ENCODE data around the gene EPHB4.
"Not testable (repeated sequence)": the region's sequence is repeated elsewhere in the genome, so short reads cannot be mapped to it uniquely, and the experiment has no call there.

Gene EPHB4

DNA sequence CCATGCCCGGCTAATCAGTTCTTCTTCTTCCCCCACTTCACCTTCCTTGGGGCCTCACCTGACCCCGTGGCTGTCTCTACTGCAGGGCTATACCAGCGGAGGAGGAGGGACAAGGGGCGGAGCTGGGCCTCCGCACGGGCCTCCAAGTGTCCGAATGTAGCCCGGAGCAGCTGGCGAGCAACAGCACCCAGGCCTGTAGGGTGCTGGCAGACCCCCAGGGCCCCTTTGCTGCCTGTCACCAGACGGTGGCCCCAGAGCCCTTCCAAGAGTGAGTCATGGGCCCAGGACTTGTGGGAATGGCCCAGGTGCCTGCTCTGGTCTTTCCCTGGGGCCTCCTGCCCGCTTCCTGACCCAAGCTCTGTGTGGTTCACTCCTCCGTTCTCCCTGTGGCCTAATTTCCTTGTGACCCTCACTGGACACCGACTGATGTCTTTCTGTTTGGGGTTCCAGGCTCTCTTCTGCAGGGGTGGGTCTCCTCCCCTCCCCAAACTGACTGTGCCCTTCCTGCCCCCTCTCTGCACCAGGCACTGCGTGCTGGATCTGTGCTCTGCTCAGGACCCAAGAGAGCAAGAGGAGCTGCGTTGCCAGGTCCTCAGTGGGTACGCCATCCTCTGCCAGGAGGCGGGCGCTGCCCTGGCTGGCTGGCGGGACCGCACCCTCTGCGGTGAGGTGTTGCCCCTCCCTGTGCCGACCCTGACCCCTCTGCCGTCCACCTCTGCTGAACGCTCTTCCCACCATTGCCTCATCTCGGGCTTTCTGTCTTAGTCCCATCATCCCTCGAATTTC, 35.2 kb downstream of the EPHB4 start:
- DNase-seq (ENCODE audit: low read depth in 2 of 2), result no peak

DNA sequence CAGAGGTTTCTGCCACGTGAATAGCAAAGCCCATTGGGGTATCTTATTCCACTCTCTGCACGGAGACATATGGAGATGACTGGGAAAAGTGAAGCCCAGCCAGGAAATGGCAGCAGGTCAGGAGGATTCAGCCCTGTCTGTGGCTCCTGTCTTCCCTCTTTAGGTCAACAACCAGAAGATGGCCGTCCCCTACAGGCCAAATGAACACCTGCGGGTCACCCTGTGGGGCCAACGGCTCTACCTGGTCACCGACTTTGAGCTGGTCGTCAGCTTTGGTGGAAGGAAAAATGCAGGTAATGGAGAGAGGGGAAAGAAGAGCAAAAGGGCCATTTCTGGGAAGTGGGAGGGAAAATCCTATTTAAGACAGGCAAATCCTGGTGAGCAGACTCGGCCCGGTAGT, 38.3 kb downstream of the EPHB4 start:
- DNase-seq (ENCODE audit: low read depth in 2 of 2), result no peak

GRCh38 chr7:100786323-100786722, 41.0 kb downstream of the EPHB4 start:
- no peak for DNase-seq (ENCODE audit: low read depth in 2 of 2)

DNA sequence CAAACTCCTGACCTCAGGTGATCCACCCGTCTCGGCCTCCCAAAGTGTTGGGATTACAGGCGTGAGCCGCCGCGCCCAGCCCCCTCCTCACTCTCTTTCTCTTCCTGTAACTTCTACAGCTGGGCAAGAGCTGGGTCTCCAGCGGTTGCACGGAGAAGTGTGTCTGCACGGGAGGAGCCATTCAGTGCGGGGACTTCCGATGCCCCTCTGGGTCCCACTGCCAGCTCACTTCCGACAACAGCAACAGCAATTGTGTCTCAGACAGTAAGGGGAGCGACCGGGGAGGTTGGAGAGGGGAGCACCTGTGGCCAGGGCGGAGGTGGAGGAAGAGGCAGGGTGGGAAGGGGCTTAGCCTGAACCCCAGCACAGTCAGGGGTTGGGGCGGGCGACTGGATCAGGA, 41.4 kb downstream of the EPHB4 start:
- no peak for DNase-seq (ENCODE audit: low read depth in 2 of 2)

DNA sequence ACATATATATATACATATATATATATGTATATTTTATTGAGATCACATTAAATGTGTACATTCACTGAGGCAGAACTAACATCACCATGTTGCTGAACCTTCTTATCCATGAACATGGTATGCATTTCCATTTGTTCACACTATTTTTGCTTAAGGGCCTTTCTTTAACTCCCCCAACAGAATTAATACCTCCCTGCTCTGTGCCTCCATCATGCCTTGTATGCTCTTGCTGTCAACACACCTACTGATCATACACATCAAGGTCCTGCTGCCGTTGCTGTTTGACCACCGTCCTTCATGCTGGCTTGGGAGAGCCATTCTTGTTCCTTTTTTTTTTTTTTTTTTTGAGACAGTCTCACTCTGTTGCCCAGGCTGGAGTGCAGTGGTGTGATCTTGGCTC, 43.5 kb downstream of the EPHB4 start:
- DNase-seq (ENCODE audit: low read depth in 2 of 2), result no peak

DNA sequence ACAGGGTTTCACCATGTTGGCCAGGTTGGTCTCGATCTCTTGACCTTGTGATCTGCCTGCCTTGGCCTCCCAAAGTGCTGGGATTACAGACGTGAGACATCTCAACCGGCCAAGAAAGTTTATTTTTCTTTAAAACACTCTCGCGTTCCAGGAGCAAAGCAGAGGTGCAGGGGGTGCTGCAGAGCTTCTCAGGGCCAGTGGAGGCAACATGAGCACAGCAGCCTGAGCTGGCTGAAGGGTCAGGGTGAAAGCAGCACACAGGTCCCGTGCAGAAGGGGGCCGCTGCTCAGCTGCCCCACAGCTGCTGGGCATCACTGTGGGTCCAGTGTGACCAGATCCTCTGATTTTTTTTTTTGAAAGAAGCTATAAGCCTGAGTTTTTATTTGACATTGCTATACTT, 46.1 kb downstream of the EPHB4 start:
- DNase-seq (ENCODE audit: low read depth in 2 of 2), result no peak

- DNase-seq (ENCODE audit: low read depth in 2 of 2), result no peak
Observed at GRCh38 chr7:100779359-100779758, 48.0 kb downstream of the EPHB4 start.

GRCh38 chr7:100778061-100778621, 49.2 kb downstream of the EPHB4 start:
- no peak for DNase-seq (ENCODE audit: low read depth in 2 of 2)

GRCh38 chr7:100773491-100773890, 53.8 kb downstream of the EPHB4 start:
- DNase-seq (ENCODE audit: low read depth in 2 of 2), result no peak

GRCh38 chr7:100768784-100769183, 58.5 kb downstream of the EPHB4 start:
- DNase-seq (ENCODE audit: low read depth in 2 of 2), result no peak

GRCh38 chr7:100765250-100765649, 62.1 kb downstream of the EPHB4 start:
- no peak for DNase-seq (ENCODE audit: low read depth in 2 of 2)

DNA sequence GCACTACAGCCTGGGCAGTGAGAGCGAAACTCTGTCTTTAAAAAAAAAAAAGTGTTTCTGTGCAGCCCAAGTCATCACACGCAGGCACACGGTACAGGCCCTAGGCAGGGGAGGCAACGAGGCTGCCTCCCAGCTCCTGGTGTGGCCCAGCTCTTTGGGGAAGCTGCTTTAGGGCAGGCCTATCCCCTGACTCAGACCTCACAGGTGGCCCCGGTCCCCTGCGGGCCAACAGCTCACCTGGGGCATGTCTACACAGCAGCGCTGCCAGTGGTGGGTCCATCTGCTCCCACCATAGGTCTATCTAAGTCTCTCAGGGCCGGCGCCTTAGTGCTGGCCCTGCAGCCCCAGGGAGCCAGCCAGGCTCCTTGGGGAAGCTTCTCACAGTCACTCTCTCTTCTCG, 62.5 kb downstream of the EPHB4 start:
- no peak for DNase-seq (ENCODE audit: low read depth in 2 of 2)

GRCh38 chr7:100763556-100764140, 63.7 kb downstream of the EPHB4 start:
- DNase-seq (ENCODE audit: low read depth in 2 of 2), result no peak

DNA sequence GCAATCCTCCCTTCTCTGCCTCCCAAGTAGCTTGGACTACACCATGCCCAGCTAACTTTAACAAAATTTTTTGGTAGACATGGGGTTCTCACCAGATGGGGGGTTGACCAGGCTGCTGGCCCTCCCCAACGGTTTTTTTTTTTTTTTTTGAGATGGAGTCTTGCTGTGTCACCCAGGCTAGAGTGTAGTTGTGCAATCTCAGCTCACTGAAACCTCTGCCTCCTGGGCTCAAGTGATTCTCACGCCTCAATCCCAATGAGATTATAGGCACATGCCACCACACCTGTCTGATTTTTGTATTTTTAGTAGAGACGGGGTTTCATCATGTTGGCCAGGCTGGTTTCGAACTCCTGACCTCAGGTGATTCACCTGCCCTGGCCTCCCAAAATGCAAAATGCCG, 64.5 kb downstream of the EPHB4 start:
- not testable (repeated sequence) for DNase-seq (ENCODE audit: low read depth in 2 of 2)

DNA sequence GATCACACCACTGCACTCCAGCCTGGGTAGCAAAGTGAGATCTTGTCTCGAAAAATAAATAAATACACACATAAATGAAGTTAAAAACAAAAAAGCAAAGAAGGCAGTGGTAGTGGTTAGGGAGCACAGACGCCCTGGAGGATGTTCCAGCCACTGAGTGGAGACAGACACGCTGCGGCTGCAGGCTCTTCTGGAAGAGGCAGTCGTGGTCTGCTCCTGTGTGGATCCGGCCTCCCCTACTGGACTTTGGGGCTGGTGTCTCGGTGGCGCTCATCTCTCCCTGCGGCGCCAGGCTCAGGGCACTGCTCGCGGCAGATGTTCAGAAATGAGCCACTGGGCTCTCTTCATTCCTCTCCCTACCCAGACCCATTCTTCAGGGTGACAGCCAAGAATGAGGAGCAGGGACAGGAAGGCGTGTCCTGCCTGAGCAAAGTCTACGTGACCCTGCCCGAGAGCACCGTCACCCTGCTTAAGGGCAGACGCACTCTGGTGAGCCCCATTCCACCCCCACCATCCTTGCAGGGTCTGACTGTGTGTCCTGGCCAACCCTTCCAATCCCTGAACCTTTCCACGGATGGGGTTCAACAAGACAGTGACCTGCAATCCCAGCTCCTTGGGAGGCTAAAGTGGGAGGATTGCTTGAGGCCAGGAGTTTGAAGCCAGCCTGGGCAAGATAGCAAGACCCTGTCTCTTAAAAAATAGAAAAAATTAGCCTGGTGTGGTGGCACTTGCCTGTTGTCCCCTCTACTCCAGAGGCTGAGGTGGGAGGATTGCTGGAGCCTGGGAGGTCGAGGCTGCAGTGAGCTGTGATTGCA, 67.8 kb downstream of the EPHB4 start:
- DNase-seq (ENCODE audit: low read depth in 2 of 2), result no peak

GRCh38 chr7:100753750-100754149, 73.6 kb downstream of the EPHB4 start:
- no peak for DNase-seq (ENCODE audit: low read depth in 2 of 2)

DNA sequence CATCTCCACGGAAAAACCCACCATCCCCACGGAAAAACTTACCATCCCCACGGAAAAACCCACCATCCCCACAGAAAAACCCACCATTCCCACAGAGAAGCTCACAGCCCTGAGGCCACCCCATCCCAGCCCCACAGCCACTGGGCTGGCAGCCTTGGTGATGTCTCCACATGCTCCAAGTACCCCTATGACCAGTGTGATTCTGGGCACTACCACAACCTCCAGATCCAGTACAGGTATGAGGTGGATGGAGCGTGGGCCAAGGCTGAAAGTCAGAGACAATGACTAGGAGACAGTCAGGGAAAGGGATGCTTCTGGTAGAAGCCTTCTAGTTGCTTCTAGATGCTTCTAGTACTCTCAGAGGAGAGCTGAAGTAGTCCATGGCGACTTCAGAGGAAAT, 74.3 kb downstream of the EPHB4 start:
- DNase-seq (ENCODE audit: low read depth in 2 of 2), result no peak

Measured in stimulated activated CD4-positive, alpha-beta T cell treated with anti-CD3 and anti-CD28 coated beads, Interleukin-15, amount 100 ng/mL, for 48 hours (primary cell).